HepG2 (cell line): ENCODE data around the gene SURF2. TPM values are rescaled to one million over a fixed set of nuclear protein-coding genes. Genes with fewer than 3 reads are reported as not detected.

Experiments
- AGO1 ChIP-seq: fragments of 200-400 bp; formaldehyde crosslinking; IDR thresholded peaks from 2 replicates; pipeline ENCODE4 v1.6.1; 2017; ENCODE audit warnings: mild to moderate bottlenecking, low read depth, low read length, moderate library complexity; ENCODE audit not compliant: poor library complexity, severe bottlenecking
- AGO2 ChIP-seq: fragments of 200-400 bp; formaldehyde crosslinking; optimal IDR thresholded peaks from 2 replicates; pipeline ENCODE3; 2017; ENCODE audit warnings: mild to moderate bottlenecking, low read depth, low read length, moderate library complexity
- CCAR2 ChIP-seq: fragments of 200-400 bp; formaldehyde crosslinking; optimal IDR thresholded peaks from 2 replicates; pipeline ENCODE3; 2018; ENCODE audit warnings: low read depth, mild to moderate bottlenecking, low read length, moderate library complexity
- DNMT1 ChIP-seq: sonication (generic); formaldehyde crosslinking; IDR thresholded peaks from 2 replicates; pipeline ENCODE4 v1.5.1; 2020; ENCODE audit warnings: mild to moderate bottlenecking, missing genetic modification reagents
- EED ChIP-seq: sonication (generic); formaldehyde crosslinking; IDR thresholded peaks from 2 replicates; pipeline ENCODE4 v1.5.0; 2020; ENCODE audit warnings: mild to moderate bottlenecking, missing genetic modification reagents
- GFI1 ChIP-seq: sonication (generic); formaldehyde crosslinking; IDR thresholded peaks from 2 replicates; pipeline ENCODE4 v1.5.0; 2020; ENCODE audit warnings: missing genetic modification reagents, mild to moderate bottlenecking, borderline replicate concordance
- HOXA3 ChIP-seq: sonication (generic); formaldehyde crosslinking; IDR thresholded peaks from 2 replicates; pipeline ENCODE4 v1.5.0; 2020; ENCODE audit warnings: missing genetic modification reagents
- MXI1 ChIP-seq: IDR thresholded peaks from 3 replicates; pipeline ENCODE4 v1.6.1; 2012; ENCODE audit warnings: low read depth, low read length, inconsistent platforms, borderline replicate concordance
- RBFOX2 ChIP-seq: fragments of 200-400 bp; formaldehyde crosslinking; IDR thresholded peaks from 2 replicates; pipeline ENCODE4 v1.6.1; 2017; ENCODE audit warnings: low read depth, mild to moderate bottlenecking, low read length
- RBM39 ChIP-seq: fragments of 200-400 bp; formaldehyde crosslinking; IDR thresholded peaks from one replicate; pipeline ENCODE4 v1.6.1; 2018; ENCODE audit warnings: antibody characterized with exemption, mild to moderate bottlenecking, low read depth, low read length; ENCODE audit not compliant: poor library complexity, severe bottlenecking
- ZC3H13 ChIP-seq: sonication (generic); formaldehyde crosslinking; IDR thresholded peaks from 2 replicates; pipeline ENCODE4 v1.8.1; 2023; ENCODE audit warnings: mild to moderate bottlenecking, missing genetic modification reagents, moderate library complexity
- ZKSCAN5 ChIP-seq: sonication (generic); formaldehyde crosslinking; IDR thresholded peaks from 2 replicates; pipeline ENCODE4 v1.5.1; 2020; ENCODE audit warnings: mild to moderate bottlenecking, missing genetic modification reagents
- ZNF207 ChIP-seq: fragments of 450-650 bp; IDR thresholded peaks from 2 replicates; pipeline ENCODE4 v1.6.1; 2016; ENCODE audit warnings: antibody characterized with exemption, borderline replicate concordance
- ZNF232 ChIP-seq: sonication (generic); formaldehyde crosslinking; IDR thresholded peaks from 2 replicates; pipeline ENCODE4 v1.4.0; 2020; ENCODE audit warnings: missing genetic modification reagents, borderline replicate concordance
- ZNF563 ChIP-seq: sonication (generic); formaldehyde crosslinking; IDR thresholded peaks from 2 replicates; pipeline ENCODE4 v1.8.0; 2022; ENCODE audit warnings: mild to moderate bottlenecking, moderate library complexity, missing genetic modification reagents
- ZNF605 ChIP-seq: sonication (generic); formaldehyde crosslinking; IDR thresholded peaks from 2 replicates; pipeline ENCODE4 v1.8.0; 2022; ENCODE audit warnings: mild to moderate bottlenecking, missing genetic modification reagents
- polyA plus RNA-seq, 8 experiments: library from polyadenylated mRNA; depleted of rRNA in 3 of 8; stranded (reverse) in 7 of 8; unstranded in 1 of 8; fragments of >200 nt; fragmentation: Illumina TruSeq in 4 of 8; extraction: Trizol in 4 of 8; gene quantifications; 2 replicates each; pipeline versions ENCODE4 v1.2.1 to v1.2.3, GENCODE V29; 2011 to 2016; ENCODE audit warnings: low read depth in 4 of 8, missing spikeins in 1 of 8, mixed read lengths in 1 of 8; ENCODE audit not compliant: insufficient read depth in 1 of 8
- total RNA-seq, 5 experiments: library from RNA; depleted of rRNA; stranded (reverse); fragments of >200 nt; fragmentation: Illumina TruSeq; extraction: Trizol; gene quantifications; 2 replicates each; pipeline ENCODE4 v1.2.3, GENCODE V29; 2016; ENCODE audit warnings: low read depth in 1 of 5
- TF ChIP-seq, protein P1 (sequence below): sonication (generic); formaldehyde crosslinking; IDR thresholded peaks from 2 replicates; pipeline ENCODE4 v1.8.1; 2023; ENCODE audit warnings: mild to moderate bottlenecking, missing genetic modification reagents
- TF ChIP-seq, protein P2 (sequence below): sonication (generic); formaldehyde crosslinking; IDR thresholded peaks from 2 replicates; pipeline ENCODE4 v1.5.0; 2020; ENCODE audit warnings: mild to moderate bottlenecking, missing genetic modification reagents
- TF ChIP-seq, protein P3 (sequence below): sonication (generic); formaldehyde crosslinking; IDR thresholded peaks from 2 replicates; pipeline ENCODE4 v1.4.0; 2020; ENCODE audit warnings: missing genetic modification reagents
- TF ChIP-seq, protein P4 (sequence below): sonication (generic); formaldehyde crosslinking; conservative IDR thresholded peaks from 2 replicates; pipeline ENCODE4 v1.8.0; 2022; ENCODE audit warnings: missing genetic modification reagents

SURF2 gene
- total and polyA plus RNA-seq, 2 of the 13 experiments (the other 11 are each of a cell fraction or from before 2014, with no cell fraction given), result 6.3 to 13.6 TPM

DNA sequence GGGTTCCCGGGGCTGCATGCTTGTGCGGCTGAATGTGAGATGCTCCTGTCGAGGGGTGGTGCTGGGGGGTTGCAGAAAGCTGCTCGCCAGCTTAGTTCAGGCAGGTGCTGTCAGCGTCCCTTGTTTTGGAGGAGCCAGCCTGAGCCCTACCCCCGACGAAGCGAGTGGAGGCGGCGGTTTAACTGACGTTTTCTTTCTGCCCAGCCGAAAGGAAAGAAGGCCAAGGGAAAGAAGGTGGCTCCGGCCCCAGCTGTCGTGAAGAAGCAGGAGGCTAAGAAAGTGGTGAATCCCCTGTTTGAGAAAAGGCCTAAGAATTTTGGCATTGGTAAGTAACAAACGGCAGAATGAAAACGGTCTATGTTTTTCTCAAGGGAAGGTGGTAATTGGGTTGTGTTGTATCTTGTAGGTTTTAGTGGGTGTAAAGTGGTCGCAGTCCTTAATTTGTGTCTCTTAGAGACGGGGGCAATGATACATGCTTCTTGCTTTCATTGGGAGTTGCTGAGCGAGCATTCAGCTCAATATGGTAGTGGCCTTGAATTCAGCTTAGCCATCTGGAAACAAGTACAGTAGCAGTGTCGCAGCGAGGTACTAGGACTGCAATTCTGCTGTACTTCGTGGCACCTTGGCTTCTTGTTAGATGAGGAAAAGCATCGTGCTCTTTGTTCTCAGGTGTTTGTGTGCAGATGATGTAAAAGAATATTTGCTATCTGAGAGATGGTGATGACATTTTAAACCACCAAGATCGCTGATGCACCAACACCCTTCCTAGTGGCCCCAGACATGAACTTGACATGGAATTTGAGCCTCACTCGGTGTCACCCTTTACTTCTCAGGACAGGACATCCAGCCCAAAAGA is 7.4 kb upstream of the SURF2 start (continued):
- TF ChIP-seq, protein P1, sequence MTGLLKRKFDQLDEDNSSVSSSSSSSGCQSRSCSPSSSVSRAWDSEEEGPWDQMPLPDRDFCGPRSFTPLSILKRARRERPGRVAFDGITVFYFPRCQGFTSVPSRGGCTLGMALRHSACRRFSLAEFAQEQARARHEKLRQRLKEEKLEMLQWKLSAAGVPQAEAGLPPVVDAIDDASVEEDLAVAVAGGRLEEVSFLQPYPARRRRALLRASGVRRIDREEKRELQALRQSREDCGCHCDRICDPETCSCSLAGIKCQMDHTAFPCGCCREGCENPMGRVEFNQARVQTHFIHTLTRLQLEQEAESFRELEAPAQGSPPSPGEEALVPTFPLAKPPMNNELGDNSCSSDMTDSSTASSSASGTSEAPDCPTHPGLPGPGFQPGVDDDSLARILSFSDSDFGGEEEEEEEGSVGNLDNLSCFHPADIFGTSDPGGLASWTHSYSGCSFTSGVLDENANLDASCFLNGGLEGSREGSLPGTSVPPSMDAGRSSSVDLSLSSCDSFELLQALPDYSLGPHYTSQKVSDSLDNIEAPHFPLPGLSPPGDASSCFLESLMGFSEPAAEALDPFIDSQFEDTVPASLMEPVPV (CRISPR knock-in tag), result peak; percentile 40; the same call in 1 of the 2 replicates
- TF ChIP-seq ZC3H13 (CRISPR knock-in tag), result 0 out of 2 replicates have a peak, but pooled peaks have one; percentile 20
- TF ChIP-seq, protein P2, sequence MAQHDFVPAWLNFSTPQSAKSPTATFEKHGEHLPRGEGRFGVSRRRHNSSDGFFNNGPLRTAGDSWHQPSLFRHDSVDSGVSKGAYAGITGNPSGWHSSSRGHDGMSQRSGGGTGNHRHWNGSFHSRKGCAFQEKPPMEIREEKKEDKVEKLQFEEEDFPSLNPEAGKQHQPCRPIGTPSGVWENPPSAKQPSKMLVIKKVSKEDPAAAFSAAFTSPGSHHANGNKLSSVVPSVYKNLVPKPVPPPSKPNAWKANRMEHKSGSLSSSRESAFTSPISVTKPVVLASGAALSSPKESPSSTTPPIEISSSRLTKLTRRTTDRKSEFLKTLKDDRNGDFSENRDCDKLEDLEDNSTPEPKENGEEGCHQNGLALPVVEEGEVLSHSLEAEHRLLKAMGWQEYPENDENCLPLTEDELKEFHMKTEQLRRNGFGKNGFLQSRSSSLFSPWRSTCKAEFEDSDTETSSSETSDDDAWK (CRISPR knock-in tag), result no peak
- 0 out of 2 replicates have a peak, but pooled peaks have one; percentile 49 for TF ChIP-seq ZNF605 (CRISPR knock-in tag)
- TF ChIP-seq, protein P3, sequence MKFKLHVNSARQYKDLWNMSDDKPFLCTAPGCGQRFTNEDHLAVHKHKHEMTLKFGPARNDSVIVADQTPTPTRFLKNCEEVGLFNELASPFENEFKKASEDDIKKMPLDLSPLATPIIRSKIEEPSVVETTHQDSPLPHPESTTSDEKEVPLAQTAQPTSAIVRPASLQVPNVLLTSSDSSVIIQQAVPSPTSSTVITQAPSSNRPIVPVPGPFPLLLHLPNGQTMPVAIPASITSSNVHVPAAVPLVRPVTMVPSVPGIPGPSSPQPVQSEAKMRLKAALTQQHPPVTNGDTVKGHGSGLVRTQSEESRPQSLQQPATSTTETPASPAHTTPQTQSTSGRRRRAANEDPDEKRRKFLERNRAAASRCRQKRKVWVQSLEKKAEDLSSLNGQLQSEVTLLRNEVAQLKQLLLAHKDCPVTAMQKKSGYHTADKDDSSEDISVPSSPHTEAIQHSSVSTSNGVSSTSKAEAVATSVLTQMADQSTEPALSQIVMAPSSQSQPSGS (CRISPR knock-in tag), result no peak
- TF ChIP-seq GFI1 (CRISPR knock-in tag), result no peak
- TF ChIP-seq HOXA3, result no peak
- no peak for TF ChIP-seq RBM39
- TF ChIP-seq RBFOX2, result 0 out of 2 replicates have a peak, but pooled peaks have one; percentile 24
- TF ChIP-seq ZNF563 (CRISPR knock-in tag), result 0 out of 2 replicates have a peak, but pooled peaks have one; percentile 19
- TF ChIP-seq CCAR2, result no peak
- no peak for TF ChIP-seq ZNF207
- peak; percentile 89 for TF ChIP-seq AGO2
- TF ChIP-seq ZKSCAN5 (CRISPR knock-in tag), result no peak
- TF ChIP-seq EED (CRISPR knock-in tag), result no peak
- TF ChIP-seq DNMT1 (CRISPR knock-in tag), result no peak
- TF ChIP-seq MXI1, result no peak
- TF ChIP-seq, protein P4, sequence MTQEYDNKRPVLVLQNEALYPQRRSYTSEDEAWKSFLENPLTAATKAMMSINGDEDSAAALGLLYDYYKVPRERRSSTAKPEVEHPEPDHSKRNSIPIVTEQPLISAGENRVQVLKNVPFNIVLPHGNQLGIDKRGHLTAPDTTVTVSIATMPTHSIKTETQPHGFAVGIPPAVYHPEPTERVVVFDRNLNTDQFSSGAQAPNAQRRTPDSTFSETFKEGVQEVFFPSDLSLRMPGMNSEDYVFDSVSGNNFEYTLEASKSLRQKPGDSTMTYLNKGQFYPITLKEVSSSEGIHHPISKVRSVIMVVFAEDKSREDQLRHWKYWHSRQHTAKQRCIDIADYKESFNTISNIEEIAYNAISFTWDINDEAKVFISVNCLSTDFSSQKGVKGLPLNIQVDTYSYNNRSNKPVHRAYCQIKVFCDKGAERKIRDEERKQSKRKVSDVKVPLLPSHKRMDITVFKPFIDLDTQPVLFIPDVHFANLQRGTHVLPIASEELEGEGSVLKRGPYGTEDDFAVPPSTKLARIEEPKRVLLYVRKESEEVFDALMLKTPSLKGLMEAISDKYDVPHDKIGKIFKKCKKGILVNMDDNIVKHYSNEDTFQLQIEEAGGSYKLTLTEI (CRISPR knock-in tag), result no peak
- TF ChIP-seq ZNF232 (CRISPR knock-in tag), result no peak
- TF ChIP-seq AGO1, result no peak
